IPS-18a (cell line): ENCODE measurements around the gene NFATC1.

ENCODE experiments used
- H3K27ac ChIP-seq: one replicate; pipeline ENCODE4 v1.5.1; 2013; ENCODE audit warnings: low read length
- H3K27me3 ChIP-seq: one replicate; pipeline ENCODE4 v1.6.1; 2013; ENCODE audit warnings: mild to moderate bottlenecking, low read length; ENCODE audit not compliant: control insufficient read depth, insufficient read depth
- H3K36me3 ChIP-seq: one replicate; pipeline ENCODE4 v1.6.1; 2013; ENCODE audit warnings: low read depth, low read length; ENCODE audit not compliant: control insufficient read depth
- H3K4me1 ChIP-seq: one replicate; pipeline ENCODE4 v1.6.1; 2013; ENCODE audit warnings: low read depth, low read length; ENCODE audit not compliant: control insufficient read depth
- H3K4me3 ChIP-seq: one replicate; pipeline ENCODE4 v1.5.1; 2013; ENCODE audit warnings: low read length
- H3K9ac ChIP-seq: one replicate; pipeline ENCODE4 v1.6.1; 2013; ENCODE audit warnings: mild to moderate bottlenecking, low read length, moderate library complexity
- H3K9me3 ChIP-seq: one replicate; pipeline ENCODE4 v1.6.1; 2013; ENCODE audit warnings: low read depth, low read length; ENCODE audit not compliant: control insufficient read depth

Gene NFATC1

DNA sequence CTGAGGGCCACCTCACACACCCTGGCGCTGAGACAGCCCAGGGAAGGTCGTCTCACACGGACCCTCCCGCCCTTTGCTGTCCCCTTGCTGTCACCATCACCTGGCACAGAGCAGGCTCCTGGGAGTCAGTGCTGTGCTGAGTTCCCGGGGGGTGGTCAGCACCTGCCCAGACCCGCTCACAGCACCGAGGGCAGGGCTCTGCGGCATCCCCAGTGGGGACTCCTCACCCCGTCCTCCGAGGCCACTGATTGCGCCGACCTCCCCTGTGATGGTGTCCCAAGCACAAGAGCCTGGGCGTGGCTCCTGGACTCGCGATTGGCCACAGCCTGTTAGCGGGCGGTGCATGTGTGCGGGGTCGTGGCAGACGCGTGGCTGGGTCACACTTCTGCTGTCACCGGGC, 65.9 kb downstream of the NFATC1 start:
- Histone ChIP-seq H3K27me3 (no peaks in the 10 kb centered on the region), H3K9ac (no peak overlapping the region), H3K9me3 (no peaks in the 10 kb centered on the region), H3K4me3 (no peak overlapping the region), H3K4me1 (peaks cover 14% of the 10 kb centered on the region), H3K36me3 (no peaks in the 10 kb centered on the region), H3K27ac (no peak overlapping the region)

DNA sequence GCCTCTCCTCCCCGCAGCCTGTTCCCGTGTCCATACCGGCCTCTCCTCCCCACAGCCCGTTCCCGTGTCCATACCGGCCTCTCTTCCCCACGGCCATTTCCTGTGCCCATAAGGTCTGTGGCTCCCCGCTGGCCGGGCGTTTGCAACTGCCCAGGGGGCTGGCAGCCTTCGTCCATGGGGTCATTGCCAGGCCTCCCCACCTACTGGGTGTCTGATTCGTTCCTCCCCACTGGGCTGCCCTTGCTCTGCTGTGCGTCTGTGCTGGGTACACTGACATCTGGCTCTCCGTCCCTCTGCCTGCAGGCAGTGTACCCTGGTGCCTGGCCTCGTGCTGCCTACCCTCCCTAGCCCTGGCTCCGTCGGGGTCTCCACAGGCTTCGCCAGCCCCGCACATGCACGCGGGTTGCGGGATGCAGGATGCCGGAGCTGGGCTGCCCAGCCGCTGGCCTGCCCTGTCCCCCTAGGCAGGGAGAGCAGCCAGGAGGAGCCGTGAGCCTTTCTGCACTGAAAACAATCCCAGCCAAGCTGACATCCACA, 67.8 kb downstream of the NFATC1 start:
- no peak overlapping the region for H3K9ac ChIP-seq
- H3K27me3 ChIP-seq, result no peaks in the 10 kb centered on the region
- H3K27ac ChIP-seq, result no peak overlapping the region
- H3K4me1 ChIP-seq, result peaks cover 14% of the 10 kb centered on the region
- H3K36me3 ChIP-seq, result no peaks in the 10 kb centered on the region
- no peak overlapping the region for H3K4me3 ChIP-seq
- H3K9me3 ChIP-seq, result no peaks in the 10 kb centered on the region

DNA sequence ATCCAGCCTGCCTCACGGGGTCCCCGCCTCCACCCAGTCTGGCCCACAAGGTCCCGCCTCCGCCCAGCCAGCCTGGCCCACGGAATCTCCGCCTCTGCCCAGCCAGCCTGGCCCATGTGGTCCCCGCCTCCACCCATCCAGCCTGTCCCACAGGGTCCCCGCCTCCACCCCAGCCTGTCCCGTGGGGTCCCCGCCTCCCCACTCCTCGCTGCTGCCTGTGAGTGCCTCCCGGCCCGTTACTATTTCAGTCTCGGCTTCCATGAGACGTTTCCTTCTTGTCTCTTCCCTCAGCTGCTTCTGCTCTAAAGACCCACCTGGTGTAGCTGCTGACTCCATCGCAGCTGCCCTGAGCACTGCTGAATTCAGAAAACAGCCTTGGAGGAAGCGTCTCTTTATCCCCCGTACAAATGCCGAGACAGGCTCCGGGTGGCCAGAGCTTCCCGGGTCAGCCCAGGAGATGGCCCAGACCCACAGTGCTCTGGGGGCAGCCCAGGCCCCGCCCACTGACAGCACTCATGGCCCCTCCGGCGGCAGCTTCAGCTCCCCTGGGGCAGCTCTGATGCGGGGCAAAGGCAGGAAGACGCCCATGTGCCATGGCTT, 69.8 kb downstream of the NFATC1 start:
- H3K4me3 ChIP-seq, result peak overlapping the region; percentile 30
- no peak overlapping the region for H3K27ac ChIP-seq

DNA sequence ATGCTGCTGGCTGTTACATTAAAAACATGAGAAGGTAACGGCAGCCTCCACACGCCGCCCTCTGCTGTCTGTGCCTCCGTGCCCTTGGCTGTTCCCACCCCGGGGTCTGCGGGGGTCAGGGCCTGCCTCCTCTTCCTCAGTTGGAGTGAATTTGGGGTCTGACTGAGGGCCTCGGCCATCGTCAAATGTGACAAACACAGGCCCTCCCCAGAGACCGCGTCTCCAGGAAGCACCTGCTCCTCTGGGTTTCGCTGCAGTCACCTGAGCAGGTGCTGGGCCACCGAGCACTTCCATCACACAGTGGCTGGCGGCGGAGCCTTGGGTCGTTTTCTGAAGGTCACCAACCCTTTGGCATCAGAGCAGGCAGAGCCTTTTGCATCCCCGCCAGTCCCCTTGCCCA, 70.9 kb downstream of the NFATC1 start:
- Histone ChIP-seq H3K27me3 (no peaks in the 10 kb centered on the region), H3K36me3 (no peaks in the 10 kb centered on the region), H3K27ac (no peak overlapping the region), H3K9me3 (no peaks in the 10 kb centered on the region), H3K4me3 (no peak overlapping the region), H3K9ac (no peak overlapping the region), H3K4me1 (peaks cover 5% of the 10 kb centered on the region)

More for the DNA sequence above, 69.8 kb downstream of the NFATC1 start:
- Histone ChIP-seq H3K9ac (no peak overlapping the region), H3K9me3 (no peaks in the 10 kb centered on the region), H3K36me3 (no peaks in the 10 kb centered on the region), H3K4me1 (peaks cover 9% of the 10 kb centered on the region), H3K27me3 (no peaks in the 10 kb centered on the region)

DNA sequence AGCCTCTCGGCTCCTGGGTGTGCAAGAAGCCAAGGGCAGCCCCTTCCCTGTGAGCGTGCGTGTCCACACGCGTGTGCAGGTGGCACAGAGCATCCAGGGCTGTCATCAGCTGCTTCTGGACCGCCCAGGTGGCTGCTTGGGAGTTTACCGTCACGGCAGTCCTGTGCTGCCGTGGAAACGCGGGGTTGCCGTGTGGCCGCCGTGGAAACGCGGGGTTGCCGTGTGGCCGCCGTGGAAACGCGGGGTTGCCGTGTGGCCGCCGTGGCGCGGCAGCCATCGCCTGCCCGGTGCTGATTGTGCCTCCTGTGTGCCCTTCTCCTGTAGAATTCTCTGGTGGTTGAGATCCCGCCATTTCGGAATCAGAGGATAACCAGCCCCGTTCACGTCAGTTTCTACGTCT, 71.4 kb downstream of the NFATC1 start:
- H3K4me1 ChIP-seq, result peaks cover 5% of the 10 kb centered on the region
- H3K27me3 ChIP-seq, result no peaks in the 10 kb centered on the region
- no peak overlapping the region for H3K4me3 ChIP-seq
- no peak overlapping the region for H3K9ac ChIP-seq
- H3K9me3 ChIP-seq, result no peaks in the 10 kb centered on the region
- H3K36me3 ChIP-seq, result no peaks in the 10 kb centered on the region
- no peak overlapping the region for H3K27ac ChIP-seq

DNA sequence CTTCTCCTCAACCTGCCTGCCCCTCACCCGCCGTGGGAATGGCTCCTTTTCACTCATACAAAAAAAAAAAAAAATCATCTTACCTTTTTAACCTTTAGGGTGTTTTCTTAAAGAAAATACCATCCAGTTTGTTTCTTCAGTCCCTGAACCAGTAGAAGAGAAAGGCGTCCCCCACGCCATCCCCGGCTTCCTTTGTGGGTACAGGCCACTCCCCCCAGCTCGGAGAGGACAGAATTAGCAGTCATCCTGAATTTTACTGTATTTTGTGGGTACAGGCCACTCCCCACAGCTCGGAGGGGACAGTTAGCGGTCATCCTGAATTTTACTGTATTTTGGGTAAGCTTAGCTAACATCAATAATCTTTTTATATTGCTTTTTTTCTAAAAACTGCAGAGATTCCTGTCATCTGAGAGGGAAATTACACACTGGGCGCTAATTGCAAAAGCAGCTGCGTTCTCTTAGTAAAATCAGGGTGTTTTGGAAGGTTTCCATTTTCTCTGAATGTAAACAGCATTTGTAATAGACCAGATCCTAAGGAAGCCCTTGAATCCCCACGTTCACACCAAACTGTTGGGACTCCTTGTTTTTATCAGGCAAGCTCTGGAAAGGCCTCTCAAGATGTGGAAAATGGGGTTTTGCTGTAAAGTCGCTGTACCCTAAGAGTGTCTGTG, 72.5 kb downstream of the NFATC1 start:
- peaks cover 5% of the 10 kb centered on the region for H3K4me1 ChIP-seq
- H3K27me3 ChIP-seq, result no peaks in the 10 kb centered on the region
- no peak overlapping the region for H3K27ac ChIP-seq
- no peaks in the 10 kb centered on the region for H3K36me3 ChIP-seq
- H3K9ac ChIP-seq, result no peak overlapping the region
- no peaks in the 10 kb centered on the region for H3K9me3 ChIP-seq
- no peak overlapping the region for H3K4me3 ChIP-seq

DNA sequence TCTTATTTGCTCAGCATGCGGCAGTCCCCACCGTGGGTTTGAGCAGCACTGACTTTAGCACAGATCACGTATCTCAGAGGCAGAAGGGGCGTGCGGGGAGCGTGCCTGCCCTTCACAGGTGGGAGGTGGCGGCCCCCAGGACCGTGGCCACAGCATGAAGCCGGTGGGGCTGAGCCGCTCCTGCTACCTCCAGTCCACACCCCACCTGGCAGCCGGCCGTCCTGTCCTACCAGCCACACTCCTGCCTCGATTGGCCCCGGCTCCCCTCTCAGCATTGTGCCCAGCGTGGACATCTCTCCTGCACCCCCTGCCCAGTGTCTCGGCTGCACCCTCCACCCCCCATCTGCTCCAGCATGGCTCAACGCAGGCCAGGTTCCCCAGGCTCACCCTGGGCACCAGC, 73.6 kb downstream of the NFATC1 start:
- Histone ChIP-seq H3K9me3 (no peaks in the 10 kb centered on the region), H3K27ac (no peak overlapping the region), H3K36me3 (no peaks in the 10 kb centered on the region), H3K9ac (no peak overlapping the region), H3K27me3 (no peaks in the 10 kb centered on the region), H3K4me1 (peaks cover 5% of the 10 kb centered on the region), H3K4me3 (no peak overlapping the region)

DNA sequence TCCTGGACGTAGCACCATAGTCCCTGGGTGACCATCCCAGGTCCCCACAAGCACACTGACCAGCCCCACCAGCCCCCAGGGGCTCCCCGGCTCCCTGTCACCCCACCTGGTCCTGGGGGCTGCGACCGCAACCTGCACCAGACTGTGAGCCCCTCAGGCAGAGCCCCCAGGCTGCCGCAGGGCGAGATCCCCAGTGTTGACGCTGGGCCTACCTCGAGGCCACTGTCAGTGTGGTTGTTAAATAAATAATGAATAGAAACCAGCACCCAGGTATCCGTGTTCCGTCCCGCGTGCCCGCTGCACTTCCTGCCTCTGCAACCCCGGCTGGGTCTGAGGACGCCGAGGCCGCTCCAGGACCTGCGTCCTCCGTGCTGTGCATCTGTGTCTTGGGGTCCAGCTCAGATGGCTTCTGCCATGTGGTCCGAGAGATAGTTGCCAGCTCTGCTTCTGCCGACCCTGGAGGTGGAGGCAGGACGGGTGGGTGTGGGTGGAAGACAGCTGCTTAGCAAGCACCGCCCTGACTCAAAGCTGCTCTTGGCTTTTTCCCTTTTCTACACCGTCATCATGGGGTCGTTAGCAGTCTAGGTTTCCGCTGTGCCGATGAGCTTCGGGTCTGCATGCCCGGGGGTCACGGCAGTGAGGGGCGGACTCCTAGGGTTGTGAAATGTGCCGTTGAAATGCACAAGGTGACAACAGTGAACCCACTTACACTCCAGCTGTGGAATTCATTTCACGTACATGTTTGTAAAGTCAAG, 74.2 kb downstream of the NFATC1 start:
- no peak overlapping the region for H3K4me3 ChIP-seq
- H3K4me1 ChIP-seq, result peaks cover 5% of the 10 kb centered on the region
- no peaks in the 10 kb centered on the region for H3K27me3 ChIP-seq
- H3K9ac ChIP-seq, result no peak overlapping the region
- no peaks in the 10 kb centered on the region for H3K9me3 ChIP-seq
- H3K27ac ChIP-seq, result no peak overlapping the region
- H3K36me3 ChIP-seq, result no peaks in the 10 kb centered on the region

DNA sequence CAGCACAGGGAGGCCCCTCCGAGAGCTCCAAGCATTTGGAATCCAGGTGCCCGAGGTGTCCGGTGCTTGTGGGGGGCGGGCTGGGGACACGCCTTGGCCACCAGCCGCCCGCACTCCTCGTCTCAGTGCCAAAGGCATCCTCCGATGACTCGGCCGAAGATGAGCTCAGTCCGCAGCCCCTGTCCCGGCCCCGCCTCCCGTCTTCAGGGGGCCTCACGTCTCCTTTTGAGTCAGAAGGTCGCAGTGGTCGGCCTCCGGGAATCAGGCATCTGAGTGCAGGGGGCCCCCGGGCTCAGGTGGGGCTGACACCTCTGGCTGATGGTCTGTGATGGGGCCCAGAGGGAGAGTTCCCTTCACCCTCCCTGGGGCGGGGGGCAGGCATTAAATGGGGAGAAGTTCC, 74.8 kb downstream of the NFATC1 start:
- no peaks in the 10 kb centered on the region for H3K9me3 ChIP-seq
- H3K27me3 ChIP-seq, result no peaks in the 10 kb centered on the region
- no peak overlapping the region for H3K4me3 ChIP-seq
- no peak overlapping the region for H3K9ac ChIP-seq
- H3K4me1 ChIP-seq, result peaks cover 3% of the 10 kb centered on the region
- no peaks in the 10 kb centered on the region for H3K36me3 ChIP-seq
- H3K27ac ChIP-seq, result no peak overlapping the region

DNA sequence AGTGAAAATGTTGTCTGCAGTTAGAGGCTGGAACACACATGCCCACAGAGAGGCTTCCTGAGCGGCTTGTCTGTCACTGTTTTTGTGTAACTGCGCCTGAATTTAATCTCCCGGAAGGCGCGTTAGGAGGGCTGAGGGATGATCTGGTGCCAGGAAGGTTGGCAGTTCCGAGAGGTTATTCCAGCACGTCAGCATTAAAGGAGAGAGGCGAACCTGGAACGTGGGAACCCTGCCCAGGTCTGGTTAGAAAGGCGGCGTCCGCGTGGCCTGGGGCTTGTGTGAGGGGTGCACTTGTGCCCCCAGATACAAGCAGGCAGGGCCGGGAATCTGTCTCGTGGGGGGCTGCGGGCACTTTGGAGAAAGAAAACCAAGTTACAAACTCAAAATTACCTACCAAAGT, 75.3 kb downstream of the NFATC1 start:
- Histone ChIP-seq H3K4me3 (no peak overlapping the region), H3K4me1 (no peaks in the 10 kb centered on the region), H3K27ac (no peak overlapping the region), H3K36me3 (no peaks in the 10 kb centered on the region), H3K27me3 (no peaks in the 10 kb centered on the region), H3K9me3 (no peaks in the 10 kb centered on the region), H3K9ac (no peak overlapping the region)

DNA sequence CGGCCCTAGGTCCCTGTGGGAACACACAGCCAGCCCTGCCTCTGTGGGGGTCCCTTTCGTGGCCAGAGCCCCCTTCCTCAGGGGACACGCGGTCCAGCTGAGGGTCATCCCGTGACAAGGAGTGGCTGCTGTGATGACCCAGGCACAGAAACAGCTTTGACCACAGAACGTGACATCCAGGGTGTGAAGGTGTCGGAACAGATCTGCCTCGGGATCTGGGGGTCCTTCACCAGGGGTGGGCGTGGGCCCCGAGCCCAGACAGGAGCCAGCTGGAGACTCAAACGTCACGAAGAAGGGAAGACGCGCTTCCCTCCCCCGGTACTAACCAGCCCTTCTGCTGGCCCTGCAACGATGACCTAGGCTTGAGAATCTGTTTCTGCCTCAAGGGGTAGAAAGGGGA, 75.9 kb downstream of the NFATC1 start:
- Histone ChIP-seq H3K9ac (no peak overlapping the region), H3K36me3 (no peaks in the 10 kb centered on the region), H3K4me3 (no peak overlapping the region), H3K9me3 (no peaks in the 10 kb centered on the region), H3K4me1 (no peaks in the 10 kb centered on the region), H3K27me3 (no peaks in the 10 kb centered on the region), H3K27ac (no peak overlapping the region)
